Fibroblast of skin of scalp (primary cell): Measurements from ENCODE around the gene FUT7.

Source experiments
- DNase-seq: peaks from one replicate; pipeline ENCODE4 v3.0.0-alpha.2; 2013

Gene FUT7

GRCh38 chr9:136982232-136983051 lies 49.4 kb downstream of the FUT7 start, which contains the start of gene LCNL1:
Gene LCNL1, plus strand, starts transcription at chr9:136982993. Its CDS starts 594 bp downstream, at chr9:136983587.
- no peak for DNase-seq

GRCh38 chr9:136981588-136982231 lies 50.2 kb downstream of the FUT7 start:
- no peak for DNase-seq

DNA sequence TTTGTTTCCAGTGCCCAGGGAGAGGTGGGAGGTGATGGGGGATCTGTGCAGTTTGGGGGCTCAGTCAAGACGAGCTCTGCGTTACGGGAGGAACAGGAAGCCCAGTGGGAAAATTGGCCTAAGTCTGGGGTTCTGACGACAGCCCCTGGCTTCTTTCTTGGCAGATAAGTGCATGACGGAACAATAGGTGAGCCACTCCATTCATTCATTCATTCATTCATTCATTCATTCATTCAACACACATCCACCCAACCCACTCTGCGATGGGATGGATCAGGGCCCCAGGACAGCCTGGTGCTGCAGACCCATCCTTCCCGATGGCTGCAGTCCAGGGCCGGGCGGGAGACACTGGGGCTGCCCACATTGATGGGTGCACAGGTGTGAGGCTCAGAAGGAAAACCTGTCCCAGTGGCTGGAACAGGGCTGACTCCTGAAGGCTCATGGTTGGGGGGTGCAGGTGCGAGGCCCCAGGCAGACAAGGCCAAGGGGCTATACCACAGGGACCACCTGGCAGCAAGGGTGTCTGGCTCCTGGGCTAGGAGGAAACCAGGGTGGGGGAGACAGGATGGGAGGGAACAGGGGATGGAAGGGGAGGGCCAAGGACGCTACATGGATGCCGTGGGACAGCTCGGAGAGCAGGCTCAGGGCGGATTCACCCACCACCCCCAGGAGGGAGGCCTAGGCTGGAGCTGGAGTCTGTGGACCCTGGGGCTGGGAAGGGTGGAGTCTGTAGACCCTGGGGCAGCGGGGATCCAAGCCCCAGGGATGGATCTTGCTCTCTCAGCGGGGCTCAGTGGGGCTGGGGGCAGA lies 51.0 kb downstream of the FUT7 start:
- DNase-seq = no peak
